Right lobe of liver (tissue), 6 donors: ENCODE data around the gene GOLPH3. TPM values are rescaled to one million over a fixed set of nuclear protein-coding genes. Genes with fewer than 3 reads are reported as not detected.

Source experiments
- ATAC-seq, 4 donors: fragments of 200-7000 bp; cut with Tn5 transposase; one replicate each; pipeline ENCODE4 v1.9.1; 2020; ENCODE audit warnings: mild to moderate bottlenecking in 4 of 4, moderate library complexity in 4 of 4
- DNase-seq, 3 donors: peaks; one replicate each; pipeline ENCODE4 v3.0.0-alpha.2; 2020
- H3K27ac ChIP-seq, 3 donors: fragments of 200-600 bp; one replicate each; pipeline ENCODE4 v1.8.0; 2022
- H3K27me3 ChIP-seq, 2 donors: fragments of 200-600 bp; one replicate each; pipeline ENCODE4 v1.8.0; 2022
- H3K36me3 ChIP-seq, 4 donors: fragments of 200-600 bp; sonication (generic) in 1 of 4; one replicate each; pipeline versions ENCODE4 v1.5.1 to v1.8.0; 2017 to 2022; ENCODE audit warnings: control low read depth in 1 of 4
- H3K4me1 ChIP-seq, 4 donors: fragments of 200-600 bp; sonication (generic) in 1 of 4; one replicate each; pipeline versions ENCODE4 v1.5.1 to v1.8.0; 2017 to 2022; ENCODE audit warnings: control low read depth in 1 of 4
- H3K4me3 ChIP-seq, 3 donors: fragments of 200-600 bp; one replicate each; pipeline ENCODE4 v1.8.0; 2022
- H3K9me3 ChIP-seq, 4 donors: fragments of 200-600 bp; sonication (generic) in 1 of 4; one replicate each; pipeline versions ENCODE4 v1.5.1 to v1.8.0; 2017 to 2022; ENCODE audit warnings: control low read depth in 1 of 4
- POLR2A ChIP-seq: fragments of 450-650 bp; IDR thresholded peaks from one replicate; pipeline ENCODE4 v1.6.1; 2017; ENCODE audit warnings: antibody characterized with exemption, mild to moderate bottlenecking
- WGBS: methylation state at CpG from one replicate; pipeline ENCODE4 v1.1.6; 2018; ENCODE audit warnings: low coverage, low lambda C conversion rate; ENCODE audit not compliant: insufficient coverage; ENCODE audit errors: missing lambda C conversion rate; 5-methylcytosine and 5-hydroxymethylcytosine counted together
- intact Hi-C, 2 donors: fragments of 100-400 bp; cut with DNase I; formaldehyde crosslinking; loops; one replicate each; pipeline versions ENCODE4 v1.11.2 to v1.14.1; 2022
- total RNA-seq, 6 experiments: library from RNA; depleted of rRNA in 2 of 6; stranded (reverse); fragments of >200 nt in 2 of 6; fragmentation: NEBNext Ultra II Directional in 3 of 6; extraction: Animal tissue kit (Norgen Biotek cat#: 25700) in 3 of 6; gene quantifications; one replicate each; pipeline versions ENCODE4 v1.1.0 to v1.2.4, GENCODE V29; 2016 to 2023
- TF ChIP-seq, protein P1 (sequence below), 4 donors: fragments of 200-600 bp in 3 of 4; fragments of 450-650 bp in 1 of 4; IDR thresholded peaks; one replicate each; pipeline versions ENCODE4 v1.5.1 to v1.8.0; 2016 to 2022; ENCODE audit warnings: antibody characterized with exemption in 4 of 4, mild to moderate bottlenecking in 2 of 4
- donor health status: DM: no; HTN: yes; CAD: no.
- donor health status: DM: no; HTN: no; CAD: no.
- donor health status: DM: no; HTN: no; CAD: no.
- donor health status: DM: no; HTN: yes; CAD: no.
- donor health status: DM: no; HTN: yes; CAD: no.

Gene GOLPH3
- total RNA-seq, 6 experiments from 2014 or later, result 59.1 to 141 (median 95.9) TPM

- TF ChIP-seq, protein P1, sequence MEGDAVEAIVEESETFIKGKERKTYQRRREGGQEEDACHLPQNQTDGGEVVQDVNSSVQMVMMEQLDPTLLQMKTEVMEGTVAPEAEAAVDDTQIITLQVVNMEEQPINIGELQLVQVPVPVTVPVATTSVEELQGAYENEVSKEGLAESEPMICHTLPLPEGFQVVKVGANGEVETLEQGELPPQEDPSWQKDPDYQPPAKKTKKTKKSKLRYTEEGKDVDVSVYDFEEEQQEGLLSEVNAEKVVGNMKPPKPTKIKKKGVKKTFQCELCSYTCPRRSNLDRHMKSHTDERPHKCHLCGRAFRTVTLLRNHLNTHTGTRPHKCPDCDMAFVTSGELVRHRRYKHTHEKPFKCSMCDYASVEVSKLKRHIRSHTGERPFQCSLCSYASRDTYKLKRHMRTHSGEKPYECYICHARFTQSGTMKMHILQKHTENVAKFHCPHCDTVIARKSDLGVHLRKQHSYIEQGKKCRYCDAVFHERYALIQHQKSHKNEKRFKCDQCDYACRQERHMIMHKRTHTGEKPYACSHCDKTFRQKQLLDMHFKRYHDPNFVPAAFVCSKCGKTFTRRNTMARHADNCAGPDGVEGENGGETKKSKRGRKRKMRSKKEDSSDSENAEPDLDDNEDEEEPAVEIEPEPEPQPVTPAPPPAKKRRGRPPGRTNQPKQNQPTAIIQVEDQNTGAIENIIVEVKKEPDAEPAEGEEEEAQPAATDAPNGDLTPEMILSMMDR (IDR thresholded peaks at IDR 0.05), result no peak
- H3K4me3 ChIP-seq, result no peak overlapping the region
- H3K9me3 ChIP-seq, result no peaks in the 10 kb centered on the region
- ATAC-seq (no peak), DNase-seq (no peak)
- H3K27ac ChIP-seq, result peak overlapping the region in 1 of 3 donors; percentile 8
- intact Hi-C loops, result no loop called here
- 83% methylated on average over 1 of the region's 8 CpGs for WGBS
- no peaks in the 10 kb centered on the region for H3K4me1 ChIP-seq
- H3K27me3 ChIP-seq, result no peaks in the 10 kb centered on the region
- H3K36me3 ChIP-seq, result peaks cover 0 to 48% (median 17%) of the 10 kb centered on the region in 4 donors
Measured at GRCh38 chr5:32100691-32101302, 73.3 kb downstream of the GOLPH3 start.

DNA sequence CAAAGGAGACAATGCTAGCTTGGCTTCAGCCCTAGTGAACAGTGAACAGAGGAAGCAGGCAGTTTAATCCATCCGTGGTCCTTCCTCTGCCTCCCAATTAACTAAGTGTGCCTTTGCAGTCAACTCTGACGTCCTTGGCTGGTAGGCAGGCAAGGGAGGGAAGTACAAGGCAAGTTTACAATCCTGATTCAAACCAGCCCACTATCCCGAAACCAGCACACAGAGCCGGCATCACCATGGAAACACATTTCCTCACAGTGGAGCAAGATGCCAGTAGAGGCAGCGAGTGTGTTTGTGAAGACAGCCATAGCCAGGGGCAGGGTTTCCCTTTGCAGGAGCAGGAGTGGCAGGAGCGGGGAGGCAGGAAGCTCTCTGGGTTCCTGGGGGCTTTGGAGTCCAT lies 73.9 kb downstream of the GOLPH3 start:
- H3K27ac ChIP-seq, result peak overlapping the region in 1 of 3 donors; percentile 8
- no peak overlapping the region for H3K4me3 ChIP-seq
- TF ChIP-seq POLR2A, result no peak
- TF ChIP-seq, protein P1 (IDR thresholded peaks at IDR 0.05), result no peak
- no peaks in the 10 kb centered on the region for H3K27me3 ChIP-seq
- 85% methylated on average over 2 of the region's 6 CpGs for WGBS
- intact Hi-C loops, result no loop called here
- ATAC-seq (peak in 1 of 4 donors; percentile 17), DNase-seq (no peak)
- peaks cover 0 to 42% (median 17%) of the 10 kb centered on the region in 4 donors for H3K36me3 ChIP-seq
- H3K4me1 ChIP-seq, result no peaks in the 10 kb centered on the region
- no peaks in the 10 kb centered on the region for H3K9me3 ChIP-seq

GRCh38 chr5:32099486-32100035 lies 74.6 kb downstream of the GOLPH3 start:
- H3K27ac ChIP-seq, result peak overlapping the region in 2 of 3 donors; percentile 27 to 35

DNA sequence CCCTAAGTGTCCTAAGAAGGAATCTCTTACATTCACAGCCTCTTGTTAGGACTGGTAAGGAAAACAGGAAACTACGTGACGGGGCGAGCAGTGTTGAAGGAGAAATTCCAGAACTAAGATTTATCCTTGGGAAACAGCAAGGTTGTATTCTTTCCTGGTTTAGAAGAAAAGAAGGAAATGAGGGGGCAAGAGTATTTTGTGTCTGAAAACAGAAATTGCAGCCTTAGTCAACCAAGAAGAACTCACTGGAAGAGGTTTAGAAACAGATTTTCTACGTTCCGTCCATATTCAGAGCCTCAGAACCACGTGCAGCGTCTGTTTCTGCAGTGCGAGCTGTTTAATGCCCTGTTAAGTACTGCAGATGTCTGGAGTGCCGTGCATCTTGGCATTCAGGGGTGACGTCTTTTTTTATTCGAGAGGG lies 75.2 kb downstream of the GOLPH3 start:
- WGBS, result 62% methylated on average over 11 of the region's 11 CpGs
- TF ChIP-seq, protein P1 (IDR thresholded peaks at IDR 0.05), result no peak
- TF ChIP-seq POLR2A, result no peak
- ATAC-seq (peak; percentile 37 to 69 (median 64)), DNase-seq (no peak)
- Histone ChIP-seq H3K27me3 (no peaks in the 10 kb centered on the region), H3K27ac (peak overlapping the region in 2 of 3 donors; percentile 27 to 35), H3K4me3 (no peak overlapping the region), H3K36me3 (peaks cover 0 to 29% (median 16%) of the 10 kb centered on the region in 4 donors), H3K9me3 (no peaks in the 10 kb centered on the region), H3K4me1 (no peaks in the 10 kb centered on the region)
- intact Hi-C loops, result no loop called here

More at GRCh38 chr5:32099486-32100035, 74.6 kb downstream of the GOLPH3 start:
- H3K36me3 ChIP-seq, result peaks cover 0 to 35% (median 17%) of the 10 kb centered on the region in 4 donors
- no peaks in the 10 kb centered on the region for H3K4me1 ChIP-seq
- no peaks in the 10 kb centered on the region for H3K27me3 ChIP-seq
- no peak overlapping the region for H3K4me3 ChIP-seq
- WGBS, result 71% methylated on average over 6 of the region's 9 CpGs
- TF ChIP-seq, protein P1 (IDR thresholded peaks at IDR 0.05), result no peak
- TF ChIP-seq POLR2A, result no peak
- ATAC-seq (no peak), DNase-seq (no peak)
- H3K9me3 ChIP-seq, result no peaks in the 10 kb centered on the region
- intact Hi-C loops, result no loop called here
